ENCODE measurements around the gene C17orf107.

DNA sequence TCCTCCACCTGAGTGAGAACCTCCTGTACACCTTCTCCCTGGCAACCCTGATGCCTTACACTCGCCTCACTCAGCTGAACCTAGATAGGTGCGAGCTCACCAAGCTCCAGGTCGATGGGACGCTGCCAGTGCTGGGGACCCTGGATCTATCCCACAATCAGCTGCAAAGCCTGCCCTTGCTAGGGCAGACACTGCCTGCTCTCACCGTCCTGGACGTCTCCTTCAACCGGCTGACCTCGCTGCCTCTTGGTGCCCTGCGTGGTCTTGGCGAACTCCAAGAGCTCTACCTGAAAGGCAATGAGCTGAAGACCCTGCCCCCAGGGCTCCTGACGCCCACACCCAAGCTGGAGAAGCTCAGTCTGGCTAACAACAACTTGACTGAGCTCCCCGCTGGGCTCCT, 33.4 kb downstream of the C17orf107 start:
- TF ChIP-seq, protein P1, sequence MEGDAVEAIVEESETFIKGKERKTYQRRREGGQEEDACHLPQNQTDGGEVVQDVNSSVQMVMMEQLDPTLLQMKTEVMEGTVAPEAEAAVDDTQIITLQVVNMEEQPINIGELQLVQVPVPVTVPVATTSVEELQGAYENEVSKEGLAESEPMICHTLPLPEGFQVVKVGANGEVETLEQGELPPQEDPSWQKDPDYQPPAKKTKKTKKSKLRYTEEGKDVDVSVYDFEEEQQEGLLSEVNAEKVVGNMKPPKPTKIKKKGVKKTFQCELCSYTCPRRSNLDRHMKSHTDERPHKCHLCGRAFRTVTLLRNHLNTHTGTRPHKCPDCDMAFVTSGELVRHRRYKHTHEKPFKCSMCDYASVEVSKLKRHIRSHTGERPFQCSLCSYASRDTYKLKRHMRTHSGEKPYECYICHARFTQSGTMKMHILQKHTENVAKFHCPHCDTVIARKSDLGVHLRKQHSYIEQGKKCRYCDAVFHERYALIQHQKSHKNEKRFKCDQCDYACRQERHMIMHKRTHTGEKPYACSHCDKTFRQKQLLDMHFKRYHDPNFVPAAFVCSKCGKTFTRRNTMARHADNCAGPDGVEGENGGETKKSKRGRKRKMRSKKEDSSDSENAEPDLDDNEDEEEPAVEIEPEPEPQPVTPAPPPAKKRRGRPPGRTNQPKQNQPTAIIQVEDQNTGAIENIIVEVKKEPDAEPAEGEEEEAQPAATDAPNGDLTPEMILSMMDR (IDR thresholded peaks at IDR 0.05), result no peak
- TF ChIP-seq POLR2A (IDR thresholded peaks at IDR 0.05) (no peak), EP300 (IDR thresholded peaks at IDR 0.05; ENCODE audit: low read depth) (no peak), POLR2AphosphoS5 (IDR thresholded peaks at IDR 0.05) (no peak)
